22Rv1 (cell line): Measurements from ENCODE around the gene KIF6.

Experiments
- ZFX ChIP-seq: fragments of 450-650 bp; IDR thresholded peaks from 2 replicates; pipeline ENCODE4 v1.6.1; 2017; ENCODE audit warnings: antibody characterized with exemption, borderline replicate concordance
- TF ChIP-seq, protein P1 (sequence below): fragments of 450-650 bp; IDR thresholded peaks from 2 replicates; pipeline ENCODE4 v1.5.1; 2017; ENCODE audit warnings: mild to moderate bottlenecking

DNA sequence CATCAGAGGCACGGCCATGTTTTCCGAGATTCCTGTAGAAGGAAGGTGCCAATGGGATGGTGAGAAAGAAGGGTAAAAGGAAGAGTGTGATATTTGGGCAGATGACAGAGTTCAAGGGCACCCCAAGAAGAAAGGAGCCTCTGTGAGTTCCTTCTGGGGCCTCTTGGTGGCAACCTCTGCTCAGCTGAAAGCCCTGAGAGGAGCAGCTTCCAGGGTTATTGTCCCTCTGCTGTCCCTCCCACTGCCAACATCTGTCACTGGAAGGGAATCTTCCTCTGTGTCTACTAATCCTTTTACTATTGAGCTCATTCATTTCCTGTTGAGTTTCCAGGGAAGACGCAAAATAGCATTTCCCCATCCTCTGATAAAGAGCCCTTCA lies 362.7 kb downstream of the KIF6 start:
- TF ChIP-seq, protein P1, sequence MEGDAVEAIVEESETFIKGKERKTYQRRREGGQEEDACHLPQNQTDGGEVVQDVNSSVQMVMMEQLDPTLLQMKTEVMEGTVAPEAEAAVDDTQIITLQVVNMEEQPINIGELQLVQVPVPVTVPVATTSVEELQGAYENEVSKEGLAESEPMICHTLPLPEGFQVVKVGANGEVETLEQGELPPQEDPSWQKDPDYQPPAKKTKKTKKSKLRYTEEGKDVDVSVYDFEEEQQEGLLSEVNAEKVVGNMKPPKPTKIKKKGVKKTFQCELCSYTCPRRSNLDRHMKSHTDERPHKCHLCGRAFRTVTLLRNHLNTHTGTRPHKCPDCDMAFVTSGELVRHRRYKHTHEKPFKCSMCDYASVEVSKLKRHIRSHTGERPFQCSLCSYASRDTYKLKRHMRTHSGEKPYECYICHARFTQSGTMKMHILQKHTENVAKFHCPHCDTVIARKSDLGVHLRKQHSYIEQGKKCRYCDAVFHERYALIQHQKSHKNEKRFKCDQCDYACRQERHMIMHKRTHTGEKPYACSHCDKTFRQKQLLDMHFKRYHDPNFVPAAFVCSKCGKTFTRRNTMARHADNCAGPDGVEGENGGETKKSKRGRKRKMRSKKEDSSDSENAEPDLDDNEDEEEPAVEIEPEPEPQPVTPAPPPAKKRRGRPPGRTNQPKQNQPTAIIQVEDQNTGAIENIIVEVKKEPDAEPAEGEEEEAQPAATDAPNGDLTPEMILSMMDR = no peak
- TF ChIP-seq ZFX = no peak
